ENCODE measurements around the gene MT1H.
"Not testable (repeated sequence)": the region's sequence is repeated elsewhere in the genome, so short reads cannot be mapped to it uniquely, and the experiment has no call there.

MT1H gene

GRCh38 chr16:56717532-56717931, 47.9 kb downstream of the MT1H start:
- not testable (repeated sequence) for H2BK15ac ChIP-seq (ENCODE audit: low read depth, poor library complexity, severe bottlenecking)

More at GRCh38 chr16:56717532-56717931, 47.9 kb downstream of the MT1H start:
- H2BK120ac ChIP-seq (ENCODE audit: low read depth, low read length); H3K4me2 ChIP-seq (ENCODE audit: low read length, poor library complexity, severe bottlenecking); H3K4me1 ChIP-seq (ENCODE audit: control insufficient read depth, insufficient read depth, low read depth, low read length); DNase-seq; H4K91ac ChIP-seq (ENCODE audit: low read length); H3K79me1 ChIP-seq (replicated peaks; ENCODE audit: low read length, poor library complexity, severe bottlenecking); H3K4me3 ChIP-seq (ENCODE audit: insufficient read depth in 1 of 2, low read depth in 1 of 2, low read length in 2 of 2); H3K18ac ChIP-seq (ENCODE audit: low read depth in 1 of 2, low read length in 2 of 2); H3K23ac ChIP-seq (ENCODE audit: low read length in 2 of 2); H3K14ac ChIP-seq (ENCODE audit: low read length in 2 of 2); H3K27ac ChIP-seq (ENCODE audit: low read length, poor library complexity, severe bottlenecking); H3K27me3 ChIP-seq (ENCODE audit: control insufficient read depth in 1 of 2, insufficient read depth in 1 of 2, low read length in 2 of 2); H2BK5ac ChIP-seq (ENCODE audit: low read depth, low read length, poor library complexity, severe bottlenecking); H4K8ac ChIP-seq (ENCODE audit: low read length); H3K36me3 ChIP-seq (ENCODE audit: control insufficient read depth in 1 of 2, insufficient read depth in 2 of 2, low read depth in 1 of 2, low read length in 2 of 2); H2AK5ac ChIP-seq (ENCODE audit: low read length, severe bottlenecking); H3K9me3 ChIP-seq (ENCODE audit: control insufficient read depth, low read length); H3K9ac ChIP-seq (ENCODE audit: low read length); H3K4ac ChIP-seq (ENCODE audit: low read depth in 1 of 2, low read length in 2 of 2); H2BK12ac ChIP-seq (ENCODE audit: low read length in 2 of 2); H2AFZ ChIP-seq (ENCODE audit: low read depth, low read length): not testable (repeated sequence)
- WGBS = 67% methylated on average over 1 of the region's 2 CpGs

Measured in mesenchymal stem cell (in vitro differentiated cells and primary cell).